GM19467 (cell line): Measurements from ENCODE around the gene GNAO1.

Experiments used
- ATAC-seq: cut with Tn5 transposase; IDR thresholded peaks from one replicate; pipeline ENCODE4 v1.9.1; 2021; ENCODE audit warnings: mild to moderate bottlenecking, moderate library complexity; ENCODE audit not compliant: unreplicated experiment

The GNAO1 gene

GRCh38 chr16:56282451-56282850 lies 91.2 kb downstream of the GNAO1 start:
- ATAC-seq = no peak

- no peak for ATAC-seq
Measured at GRCh38 chr16:56284521-56284920, 93.2 kb downstream of the GNAO1 start.

DNA sequence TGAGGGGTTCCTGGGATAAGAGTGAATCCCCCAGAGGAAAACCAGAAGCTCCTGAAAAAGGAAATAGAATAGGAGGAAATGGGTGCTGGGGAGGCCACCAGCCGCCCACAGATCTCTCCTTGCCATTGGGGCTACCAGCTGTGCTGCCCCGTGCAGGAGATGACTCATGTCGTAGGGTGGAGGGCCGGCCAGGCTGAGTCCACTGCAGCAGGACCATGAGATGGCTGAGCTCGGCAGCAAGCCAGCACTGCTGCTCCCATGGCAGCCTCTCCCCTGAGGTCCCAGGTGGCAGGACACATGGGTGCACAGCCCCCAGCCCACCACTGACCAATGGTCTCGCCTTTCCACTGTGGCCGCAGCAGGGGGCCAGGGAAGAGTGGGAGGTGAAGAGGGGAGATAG lies 95.5 kb downstream of the GNAO1 start:
- ATAC-seq = no peak

DNA sequence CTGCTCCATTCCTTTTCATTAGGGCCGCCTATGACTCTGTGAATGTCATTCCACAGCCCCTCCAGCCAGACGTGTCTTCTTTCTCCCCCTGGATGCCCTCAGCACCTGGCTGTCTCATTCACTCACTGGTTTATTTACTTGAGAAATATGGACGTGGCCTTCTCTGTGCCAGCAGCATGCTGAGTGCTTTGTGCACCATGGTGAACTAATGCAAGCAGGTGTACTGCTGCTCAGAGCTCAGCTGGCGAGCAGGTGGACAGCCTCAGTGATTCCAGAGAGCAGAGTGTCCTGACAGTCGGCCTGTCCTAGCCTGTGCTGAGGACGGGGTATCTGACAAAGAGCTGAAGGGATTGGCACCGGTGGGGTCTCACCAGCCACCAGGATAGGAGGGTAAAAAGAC lies 96.7 kb downstream of the GNAO1 start:
- ATAC-seq = no peak

DNA sequence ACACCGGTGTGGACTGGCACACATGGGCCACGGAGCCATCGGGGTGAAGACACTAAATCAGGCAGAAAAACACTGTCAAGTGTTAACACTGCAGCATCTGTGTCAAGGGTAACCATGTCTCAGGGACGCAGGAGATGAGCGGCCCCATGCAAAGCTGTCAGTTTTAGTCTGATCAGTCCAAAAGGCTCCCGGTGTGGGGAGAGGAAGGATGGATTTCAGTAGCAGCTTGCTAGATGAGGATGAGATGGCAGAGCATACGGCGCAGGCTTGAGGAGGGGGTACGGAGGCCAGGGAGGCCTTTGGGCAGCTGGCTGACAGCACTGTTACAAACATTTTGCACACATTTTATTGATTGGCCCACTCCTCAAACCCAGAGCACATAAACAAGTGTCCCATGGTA lies 98.1 kb downstream of the GNAO1 start:
- ATAC-seq = no peak

DNA sequence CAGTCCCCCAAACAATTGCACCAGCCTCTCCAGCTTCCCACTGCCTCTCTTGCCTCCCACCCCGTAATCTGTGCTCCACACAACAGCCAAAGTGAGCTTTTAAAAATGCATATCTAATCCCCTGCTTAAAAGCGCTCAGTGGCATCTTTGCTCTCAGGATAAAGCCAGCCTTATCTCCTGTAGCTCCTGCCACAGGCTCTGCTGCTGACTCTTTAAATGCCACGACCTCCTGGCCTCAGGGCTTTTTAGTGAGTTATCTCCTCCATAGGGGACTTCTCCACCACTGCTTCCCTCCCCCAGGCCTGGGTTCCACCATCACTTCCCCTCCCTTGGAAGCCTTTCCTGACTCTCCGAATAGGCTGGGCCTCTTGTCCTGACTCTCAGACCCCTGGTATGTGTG lies 98.6 kb downstream of the GNAO1 start:
- ATAC-seq = no peak

DNA sequence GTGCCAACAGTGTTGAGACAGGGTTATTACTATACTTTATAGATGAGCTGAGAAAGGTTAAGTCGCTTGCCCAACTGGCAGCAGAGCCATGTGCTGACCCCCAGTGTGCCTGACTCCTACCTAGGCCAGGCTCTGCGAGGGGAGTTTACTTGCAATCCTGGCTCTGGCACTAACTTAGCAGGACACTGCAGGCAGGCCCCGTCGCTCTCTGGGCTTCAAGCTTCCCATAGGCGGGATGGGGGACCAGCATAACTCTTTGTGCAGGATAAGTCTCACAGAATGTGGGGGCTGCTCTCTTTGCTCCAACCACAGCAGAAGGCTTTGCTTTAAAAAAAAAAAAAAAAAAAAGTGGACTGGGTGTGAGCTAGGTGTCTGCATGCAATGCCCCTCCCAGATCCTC lies 102.7 kb downstream of the GNAO1 start:
- no peak for ATAC-seq

DNA sequence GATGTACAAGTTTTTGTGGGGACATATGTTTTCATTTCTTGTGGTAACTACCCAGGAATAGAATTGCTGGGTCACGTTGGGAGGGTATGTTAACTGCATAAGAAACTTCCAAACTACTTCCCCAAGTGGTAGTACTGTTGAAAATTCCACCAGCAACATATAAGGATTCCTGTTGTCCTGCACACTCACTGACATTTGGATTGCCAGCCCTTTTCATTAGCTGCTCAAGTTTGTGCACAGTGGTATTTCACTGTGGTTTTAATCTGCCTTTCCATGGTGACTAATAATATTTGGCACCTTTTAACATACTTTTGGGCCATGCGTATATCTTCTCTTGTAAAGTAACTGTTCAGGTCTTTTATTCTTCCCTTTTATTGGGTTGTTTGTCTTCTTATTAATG lies 103.3 kb downstream of the GNAO1 start:
- ATAC-seq = no peak

DNA sequence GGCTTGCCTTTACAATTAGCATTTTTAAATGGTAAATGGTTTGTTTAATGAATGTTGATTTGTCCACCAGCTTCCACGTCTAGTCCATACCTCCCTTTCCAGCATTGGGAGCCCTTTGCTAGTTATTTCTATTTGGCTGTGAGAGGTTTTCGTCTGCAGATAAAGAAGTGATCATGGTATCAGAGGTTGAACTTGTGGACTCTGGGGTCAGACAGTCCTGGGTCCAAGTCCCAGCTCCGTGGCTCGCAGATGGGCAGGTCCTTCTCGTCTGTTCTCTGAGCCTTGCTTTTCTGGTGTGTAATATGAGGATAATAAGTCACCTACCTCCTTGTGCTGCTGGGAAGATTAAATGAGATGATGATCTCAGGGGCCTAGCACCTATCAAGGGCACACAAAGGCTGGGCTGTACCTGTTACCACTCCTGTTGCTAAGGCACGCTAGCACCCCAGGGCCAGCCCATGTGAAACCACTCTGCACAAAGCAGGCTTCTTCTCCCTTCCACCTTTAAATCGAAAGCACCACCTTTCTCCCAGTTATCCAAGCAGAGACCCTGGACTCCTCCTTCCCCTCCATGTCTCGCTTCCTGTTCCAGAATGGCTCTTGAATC lies 103.9 kb downstream of the GNAO1 start:
- ATAC-seq = no peak

DNA sequence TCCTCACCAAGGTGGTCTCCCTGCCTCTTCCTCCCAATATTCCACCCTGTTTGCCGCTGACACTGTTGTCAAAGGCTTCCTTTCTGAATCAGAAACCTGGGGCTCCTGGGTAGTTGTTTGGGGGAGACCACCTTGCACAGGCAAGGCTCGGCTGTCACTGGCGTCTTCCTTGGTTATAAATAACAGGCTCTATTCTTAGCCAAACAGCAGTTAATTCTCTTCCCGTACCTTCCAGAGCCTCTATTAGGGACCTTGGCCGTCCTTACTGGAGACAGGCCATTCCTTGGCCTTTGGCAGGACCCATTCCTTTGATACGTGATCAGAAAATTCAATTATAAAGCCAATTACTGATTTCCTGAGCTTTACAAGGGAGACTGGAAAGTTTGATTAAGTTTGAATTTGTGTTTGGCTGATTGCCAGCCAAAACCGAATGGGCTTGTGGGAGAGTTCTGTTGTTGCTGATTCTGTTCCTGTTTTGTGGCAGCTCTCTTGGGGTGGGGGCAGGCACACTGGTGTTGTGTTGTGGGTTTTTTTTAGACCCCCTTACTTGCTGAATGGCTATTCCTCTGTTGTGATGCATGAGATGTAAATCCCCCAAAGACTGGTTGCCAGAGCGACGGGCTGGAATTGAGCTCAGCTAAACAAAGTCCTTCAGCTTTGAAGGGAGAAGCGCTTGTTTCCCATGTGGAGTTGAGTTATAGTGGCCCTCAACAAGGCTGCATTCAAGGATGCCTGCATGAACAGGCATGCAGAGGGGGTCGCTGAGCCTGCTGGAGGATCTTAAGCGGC lies 104.6 kb downstream of the GNAO1 start:
- no peak for ATAC-seq

- ATAC-seq = no peak
Measured at GRCh38 chr16:56297684-56298083, 106.4 kb downstream of the GNAO1 start.

DNA sequence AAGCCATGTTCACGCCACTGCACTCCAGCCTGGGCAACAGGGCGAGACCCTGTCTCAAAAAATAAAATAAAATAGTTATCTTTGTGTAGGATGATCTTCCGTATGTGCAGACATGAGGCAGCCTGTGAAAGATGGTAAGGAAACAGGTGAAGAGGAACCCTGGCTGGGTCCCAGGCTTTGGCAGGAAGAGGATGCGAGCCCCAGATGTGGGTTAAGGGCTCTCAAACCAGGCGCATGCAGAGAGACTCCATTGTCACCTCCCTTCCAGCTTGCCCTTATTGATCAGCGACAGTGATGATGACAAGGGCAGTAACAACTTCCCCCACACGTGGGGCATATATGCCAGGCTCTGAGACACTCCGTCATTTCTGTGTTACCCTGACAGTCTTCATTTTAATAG lies 106.8 kb downstream of the GNAO1 start:
- ATAC-seq = no peak

- no peak for ATAC-seq
Measured at GRCh38 chr16:56298948-56299596, 107.8 kb downstream of the GNAO1 start.

DNA sequence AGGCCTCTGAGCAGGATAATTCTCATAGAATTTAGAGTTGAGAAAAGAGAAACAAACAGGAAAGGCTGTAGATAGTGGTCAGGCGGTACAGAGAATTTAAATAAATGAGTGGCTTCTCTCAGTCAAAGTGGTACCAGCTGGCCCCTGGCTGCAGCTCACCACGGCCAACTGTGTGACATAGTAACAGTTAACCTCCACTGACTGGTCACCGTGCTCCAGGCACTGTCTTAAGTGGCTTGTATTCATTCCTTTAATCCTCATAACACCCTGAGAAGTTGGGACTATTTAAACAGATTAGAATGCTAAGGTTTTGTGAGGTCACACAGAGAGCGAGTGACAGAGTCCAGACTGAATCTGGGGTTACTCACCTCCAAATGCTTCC lies 108.9 kb downstream of the GNAO1 start:
- no peak for ATAC-seq

- no peak for ATAC-seq
Measured at GRCh38 chr16:56300891-56301850, 109.9 kb downstream of the GNAO1 start.

GRCh38 chr16:56302506-56302905 lies 111.2 kb downstream of the GNAO1 start:
- ATAC-seq = no peak

DNA sequence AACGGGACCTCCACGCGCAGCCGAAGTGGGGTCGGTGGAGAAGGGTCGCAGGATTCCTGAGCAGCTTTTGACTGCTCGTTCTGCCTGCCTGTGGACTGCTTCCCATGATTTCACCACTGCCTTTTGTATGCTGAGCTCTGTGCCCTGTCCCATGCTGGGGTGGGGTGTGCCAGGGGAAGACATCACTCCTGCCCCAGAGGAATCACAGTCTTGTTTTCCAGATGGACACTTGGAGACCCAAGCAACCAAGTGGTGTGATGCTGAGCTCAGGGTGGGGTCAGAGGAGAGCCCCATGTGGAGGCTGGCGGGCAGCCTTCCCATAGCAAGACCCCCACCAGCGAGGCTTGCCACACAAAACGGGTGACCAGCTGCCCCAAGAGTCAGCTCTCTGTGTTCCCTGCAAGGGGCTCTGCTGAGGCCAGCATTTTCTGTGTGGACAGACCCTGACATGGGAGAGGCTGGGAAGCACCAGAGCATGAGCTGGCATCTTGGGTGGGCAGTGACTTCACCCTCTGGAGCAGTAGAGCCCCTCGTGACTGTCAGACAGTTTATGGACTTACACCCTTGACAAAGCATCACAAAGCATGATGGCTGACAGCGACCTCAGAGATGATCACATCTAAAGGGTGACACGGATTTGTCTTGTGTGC lies 111.9 kb downstream of the GNAO1 start:
- no peak for ATAC-seq

DNA sequence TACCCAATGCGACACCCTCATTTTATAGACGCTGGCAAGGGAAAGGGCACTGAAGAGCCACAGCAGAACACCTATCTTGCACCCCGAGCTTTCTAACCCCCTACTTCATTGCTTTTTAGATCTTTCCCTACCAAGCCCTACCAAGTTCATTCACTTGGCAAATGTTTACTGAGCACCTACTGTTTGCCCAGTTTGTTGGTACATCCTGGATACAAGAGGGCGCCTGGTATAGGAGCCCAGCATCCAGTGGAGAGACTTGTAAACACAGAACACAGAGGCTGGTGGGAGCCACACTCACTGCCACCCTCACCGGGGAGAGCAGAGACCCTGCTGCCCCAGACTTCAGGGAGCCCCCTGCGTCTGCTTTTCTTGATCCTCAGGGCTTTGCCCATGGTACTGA lies 112.6 kb downstream of the GNAO1 start:
- ATAC-seq = no peak

- ATAC-seq = no peak
Measured at GRCh38 chr16:56305956-56306565, 114.8 kb downstream of the GNAO1 start.
